ES-I3 (cell line): Measurements from ENCODE around the gene DFFB.
A peak's percentile ranks its signal among the peaks of the same experiment; 100 is the strongest.

ENCODE experiments used
- H3K36me3 ChIP-seq: 2 replicates; pipeline ENCODE4 v1.6.1; 2013; ENCODE audit warnings: mild to moderate bottlenecking, low read length, control low read depth, moderate library complexity; ENCODE audit not compliant: insufficient read depth
- H3K4me1 ChIP-seq: 2 replicates; pipeline ENCODE4 v1.6.1; 2013; ENCODE audit warnings: mild to moderate bottlenecking, control low read depth, low read length; ENCODE audit not compliant: insufficient read depth
- H3K9ac ChIP-seq: 2 replicates; pipeline ENCODE4 v1.6.1; 2013; ENCODE audit warnings: low read depth, mild to moderate bottlenecking, low read length, moderate library complexity
- H3K9me3 ChIP-seq: 2 replicates; pipeline ENCODE4 v1.6.1; 2013; ENCODE audit warnings: mild to moderate bottlenecking, low read length, moderate library complexity; ENCODE audit not compliant: control insufficient read depth, insufficient read depth

Gene DFFB

GRCh38 chr1:3846541-3846940 lies 10.7 kb upstream of the DFFB start:
- H3K4me1 ChIP-seq: no peaks in the 10 kb centered on the region
- peaks cover 4% of the 10 kb centered on the region; the same call in 1 of the 2 replicates for H3K36me3 ChIP-seq
- H3K9me3 ChIP-seq: no peaks in the 10 kb centered on the region
- H3K9ac ChIP-seq: no peak overlapping the region

GRCh38 chr1:3847081-3847480 lies 10.2 kb upstream of the DFFB start:
- Histone ChIP-seq H3K9me3 (no peaks in the 10 kb centered on the region), H3K36me3 (peaks cover 4% of the 10 kb centered on the region; the same call in 1 of the 2 replicates), H3K9ac (no peak overlapping the region), H3K4me1 (no peaks in the 10 kb centered on the region)

- H3K4me1 ChIP-seq: no peaks in the 10 kb centered on the region
- no peaks in the 10 kb centered on the region for H3K9me3 ChIP-seq
- no peak overlapping the region for H3K9ac ChIP-seq
- 0 out of 2 replicates have a peak, but pooled peaks cover 2% of the 10 kb centered on the region for H3K36me3 ChIP-seq
Measured at GRCh38 chr1:3850857-3851256, 6.4 kb upstream of the DFFB start.

- Histone ChIP-seq H3K9ac (no peak overlapping the region), H3K9me3 (no peaks in the 10 kb centered on the region), H3K36me3 (no peaks in the 10 kb centered on the region), H3K4me1 (no peaks in the 10 kb centered on the region)
Measured at GRCh38 chr1:3851292-3851691, 6.0 kb upstream of the DFFB start.

GRCh38 chr1:3852091-3852490 lies 5.2 kb upstream of the DFFB start:
- no peaks in the 10 kb centered on the region for H3K9me3 ChIP-seq
- no peaks in the 10 kb centered on the region for H3K36me3 ChIP-seq
- no peak overlapping the region for H3K9ac ChIP-seq
- no peaks in the 10 kb centered on the region for H3K4me1 ChIP-seq

- Histone ChIP-seq H3K9me3 (no peaks in the 10 kb centered on the region), H3K9ac (no peak overlapping the region), H3K4me1 (no peaks in the 10 kb centered on the region), H3K36me3 (no peaks in the 10 kb centered on the region)
Measured at GRCh38 chr1:3852711-3853485, 4.4 kb upstream of the DFFB start.

GRCh38 chr1:3857791-3858129 lies 484 bp downstream of the DFFB start:
- no peaks in the 10 kb centered on the region; the same call in 1 of the 2 replicates for H3K36me3 ChIP-seq
- peak overlapping the region; percentile 87 for H3K9ac ChIP-seq
- no peaks in the 10 kb centered on the region for H3K4me1 ChIP-seq
- no peaks in the 10 kb centered on the region for H3K9me3 ChIP-seq

GRCh38 chr1:3858231-3858981 lies 1.1 kb downstream of the DFFB start:
- H3K36me3 ChIP-seq: no peaks in the 10 kb centered on the region; the same call in 1 of the 2 replicates
- no peaks in the 10 kb centered on the region for H3K9me3 ChIP-seq
- H3K4me1 ChIP-seq: no peaks in the 10 kb centered on the region
- peak overlapping the region; percentile 87; the same call in 1 of the 2 replicates for H3K9ac ChIP-seq

GRCh38 chr1:3863231-3863935 lies 6.1 kb downstream of the DFFB start:
- no peaks in the 10 kb centered on the region for H3K9me3 ChIP-seq
- no peaks in the 10 kb centered on the region; the same call in 1 of the 2 replicates for H3K36me3 ChIP-seq
- no peaks in the 10 kb centered on the region for H3K4me1 ChIP-seq
- H3K9ac ChIP-seq: no peak overlapping the region

GRCh38 chr1:3864884-3865283 lies 7.6 kb downstream of the DFFB start:
- H3K9me3 ChIP-seq: no peaks in the 10 kb centered on the region
- H3K9ac ChIP-seq: no peak overlapping the region
- no peaks in the 10 kb centered on the region; the same call in 1 of the 2 replicates for H3K4me1 ChIP-seq
- H3K36me3 ChIP-seq: no peaks in the 10 kb centered on the region; the same call in 1 of the 2 replicates

- no peaks in the 10 kb centered on the region; the same call in 1 of the 2 replicates for H3K36me3 ChIP-seq
- H3K9me3 ChIP-seq: no peaks in the 10 kb centered on the region
- no peaks in the 10 kb centered on the region; the same call in 1 of the 2 replicates for H3K4me1 ChIP-seq
- H3K9ac ChIP-seq: no peak overlapping the region
Measured at GRCh38 chr1:3865606-3866160, 8.4 kb downstream of the DFFB start.

- Histone ChIP-seq H3K4me1 (no peaks in the 10 kb centered on the region; the same call in 1 of the 2 replicates), H3K9ac (no peak overlapping the region), H3K9me3 (no peaks in the 10 kb centered on the region), H3K36me3 (no peaks in the 10 kb centered on the region; the same call in 1 of the 2 replicates)
Measured at GRCh38 chr1:3868464-3869006, 11.3 kb downstream of the DFFB start.

GRCh38 chr1:3869751-3870301 lies 12.6 kb downstream of the DFFB start:
- peaks cover 3% of the 10 kb centered on the region for H3K36me3 ChIP-seq
- H3K9me3 ChIP-seq: no peaks in the 10 kb centered on the region
- H3K9ac ChIP-seq: no peak overlapping the region
- no peaks in the 10 kb centered on the region; the same call in 1 of the 2 replicates for H3K4me1 ChIP-seq

GRCh38 chr1:3871451-3871805 lies 14.2 kb downstream of the DFFB start:
- H3K36me3 ChIP-seq: peaks cover 3% of the 10 kb centered on the region
- H3K4me1 ChIP-seq: no peaks in the 10 kb centered on the region; the same call in 1 of the 2 replicates
- no peaks in the 10 kb centered on the region for H3K9me3 ChIP-seq
- no peak overlapping the region for H3K9ac ChIP-seq
